Ovary (tissue), 3 donors: Measurements from ENCODE around the gene SHANK2.

Source experiments
- EP300 ChIP-seq: sonication (generic); formaldehyde crosslinking; IDR thresholded peaks from one replicate; pipeline ENCODE4 v1.6.1; 2017; ENCODE audit warnings: antibody characterized with exemption
- POLR2A ChIP-seq: fragments of 450-650 bp; IDR thresholded peaks from one replicate; pipeline ENCODE4 v1.6.1; 2017; ENCODE audit warnings: antibody characterized with exemption, mild to moderate bottlenecking, moderate library complexity
- TF ChIP-seq, protein P1 (sequence below), 3 donors: fragments of 450-650 bp in 2 of 3; fragments of 200-600 bp in 1 of 3; IDR thresholded peaks; one replicate each; pipeline versions ENCODE4 v1.5.1 to v1.8.0; 2016 to 2022; ENCODE audit warnings: antibody characterized with exemption in 3 of 3, mild to moderate bottlenecking in 1 of 3
- donor health status: DM: no; HTN: no; CAD: no.

DNA sequence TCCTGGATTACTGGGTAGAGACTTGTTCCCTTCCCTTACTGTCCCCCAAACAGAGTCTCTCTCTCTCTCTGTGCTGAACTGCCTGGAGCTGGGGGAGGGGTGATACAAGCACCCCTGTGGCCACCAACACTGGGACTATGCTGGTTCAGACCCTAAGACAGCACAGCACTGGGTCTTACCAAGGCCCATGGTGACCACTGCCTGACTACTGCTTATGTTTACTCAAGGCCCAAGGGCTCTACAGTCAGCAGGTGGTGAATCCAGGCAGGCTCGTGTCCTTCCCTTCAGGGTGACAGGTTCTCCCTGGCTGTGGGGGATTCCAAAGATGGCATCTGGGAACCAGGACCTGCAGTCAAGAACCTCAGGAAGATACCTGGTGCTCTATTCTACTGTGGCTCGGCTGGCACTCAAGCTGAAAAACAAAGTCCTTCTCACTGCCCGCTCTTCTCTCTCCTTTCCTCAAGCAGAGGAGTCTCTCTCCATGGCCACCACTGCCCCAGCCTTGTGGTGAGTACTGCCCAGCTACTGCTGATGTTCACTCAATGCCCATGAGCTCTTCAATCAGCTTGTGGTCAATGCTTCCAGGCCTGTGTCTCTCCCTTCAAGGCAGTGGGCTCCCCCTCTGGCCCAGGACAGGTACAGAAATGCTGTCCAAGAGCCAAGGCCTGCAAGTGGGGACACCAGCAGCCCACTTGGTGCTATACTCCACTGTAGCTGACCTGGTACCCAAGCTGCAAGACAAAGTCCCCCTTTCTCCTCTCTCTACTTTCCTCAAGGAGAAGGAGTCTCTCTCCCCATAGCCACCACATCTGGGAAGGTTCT, 41.8 kb upstream of the SHANK2 start:
- no peak for TF ChIP-seq POLR2A
- TF ChIP-seq, protein P1, sequence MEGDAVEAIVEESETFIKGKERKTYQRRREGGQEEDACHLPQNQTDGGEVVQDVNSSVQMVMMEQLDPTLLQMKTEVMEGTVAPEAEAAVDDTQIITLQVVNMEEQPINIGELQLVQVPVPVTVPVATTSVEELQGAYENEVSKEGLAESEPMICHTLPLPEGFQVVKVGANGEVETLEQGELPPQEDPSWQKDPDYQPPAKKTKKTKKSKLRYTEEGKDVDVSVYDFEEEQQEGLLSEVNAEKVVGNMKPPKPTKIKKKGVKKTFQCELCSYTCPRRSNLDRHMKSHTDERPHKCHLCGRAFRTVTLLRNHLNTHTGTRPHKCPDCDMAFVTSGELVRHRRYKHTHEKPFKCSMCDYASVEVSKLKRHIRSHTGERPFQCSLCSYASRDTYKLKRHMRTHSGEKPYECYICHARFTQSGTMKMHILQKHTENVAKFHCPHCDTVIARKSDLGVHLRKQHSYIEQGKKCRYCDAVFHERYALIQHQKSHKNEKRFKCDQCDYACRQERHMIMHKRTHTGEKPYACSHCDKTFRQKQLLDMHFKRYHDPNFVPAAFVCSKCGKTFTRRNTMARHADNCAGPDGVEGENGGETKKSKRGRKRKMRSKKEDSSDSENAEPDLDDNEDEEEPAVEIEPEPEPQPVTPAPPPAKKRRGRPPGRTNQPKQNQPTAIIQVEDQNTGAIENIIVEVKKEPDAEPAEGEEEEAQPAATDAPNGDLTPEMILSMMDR (IDR thresholded peaks at IDR 0.05) = no peak
- TF ChIP-seq EP300 = no peak
